Measurements from ENCODE around the gene RNF215. TPM values are rescaled to one million over a fixed set of nuclear protein-coding genes. Genes with fewer than 3 reads are reported as not detected.
A peak's percentile ranks its signal among the peaks of the same experiment; 100 is the strongest.

RNF215 gene
- total and polyA plus RNA-seq, 10 of the 15 experiments (the other 5 are each of a cell fraction or from before 2014, with no cell fraction given): 0.31 to 7.6 (median 3.0) TPM; not detected in 1

DNA sequence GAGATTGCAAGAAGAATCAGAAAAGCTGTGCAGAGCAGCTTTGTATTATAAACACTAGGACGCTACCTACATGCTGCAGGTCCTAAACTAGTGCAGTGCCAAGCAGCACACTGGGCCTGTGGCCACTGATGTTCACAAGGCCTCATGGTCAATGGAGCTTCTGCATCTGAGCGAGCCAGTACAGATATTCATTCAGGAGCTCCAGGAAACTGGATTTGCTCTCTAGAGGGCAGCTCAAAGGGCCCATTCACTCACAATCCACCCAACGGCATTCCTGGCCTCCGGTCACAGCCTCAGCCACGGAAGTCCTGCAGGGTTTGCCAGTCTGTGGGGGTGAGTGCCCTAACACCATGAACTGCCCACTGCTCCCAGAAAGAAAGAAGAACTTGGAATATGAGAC lies 54.7 kb downstream of the RNF215 start:
- ChIA-PET CTCF (interaction anchor here (1.0 to 11.2 kb wide), 2 partner anchors 41 to 43 kb away, joined by 3 to 125 read pairs; partner anchors contain the start of gene CASTOR1), POLR2A (interaction anchor here (0.7 to 1.0 kb wide), 3 partner anchors 20 to 44 kb away, joined by 3 to 4 read pairs (median 3); no protein-coding TSS in a partner anchor), RAD21 (ENCODE audit: unreplicated experiment) (no interaction called here), SMC1A (ENCODE audit: uncharacterized antibody, unreplicated experiment) (interaction anchor here (0.7 kb wide), 1 partner anchor 15 kb away, joined by 3 read pairs; no protein-coding TSS in a partner anchor)
- 86% methylated on average over 5 of the region's 5 CpGs for WGBS (ENCODE audit: insufficient coverage, insufficient replicate concordance, low lambda C conversion rate, missing lambda C conversion rate)
- no peak overlapping the region for H3K4me2 ChIP-seq (ENCODE audit: control insufficient read depth, insufficient read depth)
- no peak for TF ChIP-seq DPF2 (IDR thresholded peaks at IDR 0.05)
- TF ChIP-seq POLR2AphosphoS5 (IDR thresholded peaks at IDR 0.05; ENCODE audit: low read length): 0 out of 2 replicates have a peak, but pooled peaks have one; percentile 20
- no peaks in the 10 kb centered on the region for H3K4me1 ChIP-seq (ENCODE audit: control insufficient read depth, insufficient read depth, low read length)
- FAIRE-seq (no peak), DNase-seq (ENCODE audit: low read depth, low spot score) (no peak), ATAC-seq (no peak)
- intact Hi-C loops (cut with micrococcal nuclease; ENCODE audit: unreplicated experiment) (no loop called here), in situ Hi-C loops (cut with MboI) (no loop called here)
- H3K27ac ChIP-seq (ENCODE audit: control insufficient read depth, insufficient read depth): no peak overlapping the region
- H3K9me3 ChIP-seq (replicated peaks; ENCODE audit: control insufficient read depth, insufficient read depth, low read length): no peaks in the 10 kb centered on the region
- no peaks in the 10 kb centered on the region for H4K20me1 ChIP-seq (ENCODE audit: control insufficient read depth, insufficient read depth)
- peaks cover 36 to 57% of the 10 kb centered on the region in 2 experiments for H3K36me3 ChIP-seq (ENCODE audit: control insufficient read depth in 2 of 2, insufficient read depth in 2 of 2, low read length in 1 of 2)
- no peak overlapping the region for H3K4me3 ChIP-seq
- no TSS peak for BruUV-seq (replicated peaks)
- no peaks in the 10 kb centered on the region for H3K27me3 ChIP-seq (replicated peaks in 1 of 2; ENCODE audit: control insufficient read depth in 2 of 2, insufficient read depth in 2 of 2, low read length in 1 of 2)
- no peak overlapping the region for H3K9ac ChIP-seq (ENCODE audit: control insufficient read depth, insufficient read depth, low read length)
- no peak overlapping the region for H2AFZ ChIP-seq (ENCODE audit: control insufficient read depth, low read depth, low read length)
- no peaks in the 10 kb centered on the region for H3K79me2 ChIP-seq (ENCODE audit: control insufficient read depth, insufficient read depth, low read length)

Small RNA genes within 50 kb of the gene (small RNA-seq; reads per million reads assigned to genes)
- gene AC004832.3 (not detected), gene RNU6-564P (not detected)

Other genes starting within 250 kb of the RNF215 start
Only the 7 nearest of the 15 such genes appear.
- gene CASTOR1, start 97.9 kb downstream of the RNF215 start, total RNA-seq (2014; rRNA removed): 5.3 and 5.9 TPM in 2 replicates
- gene CASTOR1, start 97.9 kb downstream of the RNF215 start, total RNA-seq (2014; rRNA removed; fragmentation: Illumina TruSeq; extraction: Trizol): 1.2 and 2.4 TPM in 2 replicates
- gene CASTOR1, start 97.9 kb downstream of the RNF215 start, total RNA-seq (2021): 6.0 and 9.1 TPM in 2 replicates
- 0.65 and 1.6 TPM in 2 replicates for gene CASTOR1, start 97.9 kb downstream of the RNF215 start, polyA plus RNA-seq (2011; rRNA removed)
- 0.25 and 1.9 TPM in 2 replicates for gene CASTOR1, start 97.9 kb downstream of the RNF215 start, polyA plus RNA-seq (2014; fragmentation: Illumina TruSeq; extraction: Trizol)
- 1 to 10 TPM in 1 of 2 experiments, under 1 TPM in 1; 0.31 to 1.2 TPM for gene CASTOR1, start 97.9 kb downstream of the RNF215 start, polyA plus RNA-seq (2014; fragmentation: Nextera tagmentation; extraction: Ambion mirVana)
- gene CASTOR1, start 97.9 kb downstream of the RNF215 start, polyA plus RNA-seq (2014; rRNA removed): 5.5 and 6.3 TPM in 2 replicates
- gene CASTOR1, start 97.9 kb downstream of the RNF215 start, polyA plus RNA-seq (2016; fragmentation: Nextera tagmentation; extraction: Ambion mirVana): 1 to 10 TPM; 4.2 to 5.3 TPM
- 14.1 and 16.3 TPM in 2 replicates for gene TBC1D10A, start 60.5 kb downstream of the RNF215 start, total RNA-seq (2014; rRNA removed)
- 8.5 and 8.6 TPM in 2 replicates for gene TBC1D10A, start 60.5 kb downstream of the RNF215 start, total RNA-seq (2014; rRNA removed; fragmentation: Illumina TruSeq; extraction: Trizol)
- gene TBC1D10A, start 60.5 kb downstream of the RNF215 start, total RNA-seq (2021): 22.2 and 24.3 TPM in 2 replicates
- 10.3 and 14.4 TPM in 2 replicates for gene TBC1D10A, start 60.5 kb downstream of the RNF215 start, polyA plus RNA-seq (2011; rRNA removed)
- gene TBC1D10A, start 60.5 kb downstream of the RNF215 start, polyA plus RNA-seq (2014; fragmentation: Illumina TruSeq; extraction: Trizol): 2.0 and 7.9 TPM in 2 replicates
- gene TBC1D10A, start 60.5 kb downstream of the RNF215 start, polyA plus RNA-seq (2014; fragmentation: Nextera tagmentation; extraction: Ambion mirVana): under 1 TPM; 0.27 to 0.82 TPM
- gene TBC1D10A, start 60.5 kb downstream of the RNF215 start, polyA plus RNA-seq (2014; rRNA removed): 25.7 and 27.8 TPM in 2 replicates
- gene TBC1D10A, start 60.5 kb downstream of the RNF215 start, polyA plus RNA-seq (2016; fragmentation: Nextera tagmentation; extraction: Ambion mirVana): 10 to 100 TPM; 17.4 to 20.8 TPM
- gene SF3A1, start 30.5 kb downstream of the RNF215 start, total RNA-seq (2014; rRNA removed): 47.1 and 56.1 TPM in 2 replicates
- 14.9 and 16.9 TPM in 2 replicates for gene SF3A1, start 30.5 kb downstream of the RNF215 start, total RNA-seq (2014; rRNA removed; fragmentation: Illumina TruSeq; extraction: Trizol)
- gene SF3A1, start 30.5 kb downstream of the RNF215 start, total RNA-seq (2021): 222 and 239 TPM in 2 replicates
- gene SF3A1, start 30.5 kb downstream of the RNF215 start, polyA plus RNA-seq (2011; rRNA removed): 7.8 and 28.1 TPM in 2 replicates
- 44.7 and 78.9 TPM in 2 replicates for gene SF3A1, start 30.5 kb downstream of the RNF215 start, polyA plus RNA-seq (2014; fragmentation: Illumina TruSeq; extraction: Trizol)
- 10 to 100 TPM; 10.4 to 13.4 TPM for gene SF3A1, start 30.5 kb downstream of the RNF215 start, polyA plus RNA-seq (2014; fragmentation: Nextera tagmentation; extraction: Ambion mirVana)
- gene SF3A1, start 30.5 kb downstream of the RNF215 start, polyA plus RNA-seq (2014; rRNA removed): 35.8 and 63.6 TPM in 2 replicates
- 100 to 1,000 TPM; 170 to 190 TPM for gene SF3A1, start 30.5 kb downstream of the RNF215 start, polyA plus RNA-seq (2016; fragmentation: Nextera tagmentation; extraction: Ambion mirVana)
- 2.0 and 2.7 TPM in 2 replicates for gene CCDC157, start 30.4 kb downstream of the RNF215 start, total RNA-seq (2014; rRNA removed)
- 0.37 and 0.72 TPM in 2 replicates for gene CCDC157, start 30.4 kb downstream of the RNF215 start, total RNA-seq (2014; rRNA removed; fragmentation: Illumina TruSeq; extraction: Trizol)
- gene CCDC157, start 30.4 kb downstream of the RNF215 start, total RNA-seq (2021): 1.4 and 1.5 TPM in 2 replicates
- 0.40 and 1.0 TPM in 2 replicates for gene CCDC157, start 30.4 kb downstream of the RNF215 start, polyA plus RNA-seq (2011; rRNA removed)
- gene CCDC157, start 30.4 kb downstream of the RNF215 start, polyA plus RNA-seq (2014; fragmentation: Illumina TruSeq; extraction: Trizol): 0.08 and 0.81 TPM in 2 replicates
- under 1 TPM; 0.10 to 0.46 TPM for gene CCDC157, start 30.4 kb downstream of the RNF215 start, polyA plus RNA-seq (2014; fragmentation: Nextera tagmentation; extraction: Ambion mirVana)
- gene CCDC157, start 30.4 kb downstream of the RNF215 start, polyA plus RNA-seq (2014; rRNA removed): 2.0 and 2.8 TPM in 2 replicates
- 1 to 10 TPM; 1.9 to 2.8 TPM for gene CCDC157, start 30.4 kb downstream of the RNF215 start, polyA plus RNA-seq (2016; fragmentation: Nextera tagmentation; extraction: Ambion mirVana)
- 0.28 and 0.76 TPM in 2 replicates for gene SEC14L2, start 9.6 kb upstream of the RNF215 start, total RNA-seq (2014; rRNA removed)
- 0.28 and 0.45 TPM in 2 replicates for gene SEC14L2, start 9.6 kb upstream of the RNF215 start, total RNA-seq (2014; rRNA removed; fragmentation: Illumina TruSeq; extraction: Trizol)
- gene SEC14L2, start 9.6 kb upstream of the RNF215 start, total RNA-seq (2021): 0.51 and 1.0 TPM in 2 replicates
- 0.75 and 0.99 TPM in 2 replicates for gene SEC14L2, start 9.6 kb upstream of the RNF215 start, polyA plus RNA-seq (2011; rRNA removed)
- gene SEC14L2, start 9.6 kb upstream of the RNF215 start, polyA plus RNA-seq (2014; fragmentation: Illumina TruSeq; extraction: Trizol): 0.31 TPM in 1 of 2 replicates, not detected in the other
- gene SEC14L2, start 9.6 kb upstream of the RNF215 start, polyA plus RNA-seq (2014; fragmentation: Nextera tagmentation; extraction: Ambion mirVana): under 1 TPM; 0.08 to 0.11 TPM
- 0.51 and 0.77 TPM in 2 replicates for gene SEC14L2, start 9.6 kb upstream of the RNF215 start, polyA plus RNA-seq (2014; rRNA removed)
- gene SEC14L2, start 9.6 kb upstream of the RNF215 start, polyA plus RNA-seq (2016; fragmentation: Nextera tagmentation; extraction: Ambion mirVana): 1 to 10 TPM; 2.0 to 4.0 TPM
- gene MTFP1, start 38.4 kb upstream of the RNF215 start, total RNA-seq (2014; rRNA removed): 68.0 and 85.5 TPM in 2 replicates
- 42.5 and 44.8 TPM in 2 replicates for gene MTFP1, start 38.4 kb upstream of the RNF215 start, total RNA-seq (2014; rRNA removed; fragmentation: Illumina TruSeq; extraction: Trizol)
- gene MTFP1, start 38.4 kb upstream of the RNF215 start, total RNA-seq (2021): 54.9 and 59.0 TPM in 2 replicates
- gene MTFP1, start 38.4 kb upstream of the RNF215 start, polyA plus RNA-seq (2011; rRNA removed): 34.9 and 64.6 TPM in 2 replicates
- 23.1 and 30.2 TPM in 2 replicates for gene MTFP1, start 38.4 kb upstream of the RNF215 start, polyA plus RNA-seq (2014; fragmentation: Illumina TruSeq; extraction: Trizol)
- 10 to 100 TPM; 20.5 to 46.6 TPM for gene MTFP1, start 38.4 kb upstream of the RNF215 start, polyA plus RNA-seq (2014; fragmentation: Nextera tagmentation; extraction: Ambion mirVana)
- 65.8 and 70.7 TPM in 2 replicates for gene MTFP1, start 38.4 kb upstream of the RNF215 start, polyA plus RNA-seq (2014; rRNA removed)
- 100 to 1,000 TPM; 118 to 133 TPM for gene MTFP1, start 38.4 kb upstream of the RNF215 start, polyA plus RNA-seq (2016; fragmentation: Nextera tagmentation; extraction: Ambion mirVana)
- gene SEC14L3, start 84.6 kb upstream of the RNF215 start, total RNA-seq (2014; rRNA removed): not detected in 2 replicates
- not detected in 2 replicates for gene SEC14L3, start 84.6 kb upstream of the RNF215 start, total RNA-seq (2014; rRNA removed; fragmentation: Illumina TruSeq; extraction: Trizol)
- gene SEC14L3, start 84.6 kb upstream of the RNF215 start, total RNA-seq (2021): not detected in 2 replicates
- not detected in 2 replicates for gene SEC14L3, start 84.6 kb upstream of the RNF215 start, polyA plus RNA-seq (2011; rRNA removed)
- not detected in 2 replicates for gene SEC14L3, start 84.6 kb upstream of the RNF215 start, polyA plus RNA-seq (2014; fragmentation: Illumina TruSeq; extraction: Trizol)
- under 1 TPM in 1 of 2 experiments, not detected in 1; 0.03 TPM for gene SEC14L3, start 84.6 kb upstream of the RNF215 start, polyA plus RNA-seq (2014; fragmentation: Nextera tagmentation; extraction: Ambion mirVana)
- gene SEC14L3, start 84.6 kb upstream of the RNF215 start, polyA plus RNA-seq (2014; rRNA removed): not detected in 2 replicates
- gene SEC14L3, start 84.6 kb upstream of the RNF215 start, polyA plus RNA-seq (2016; fragmentation: Nextera tagmentation; extraction: Ambion mirVana): not detected

All from GM12878 (cell line).